HG03432 (cell line): ENCODE data around the gene SIRPA.

ENCODE experiments used
- ATAC-seq: cut with Tn5 transposase; IDR thresholded peaks from one replicate; pipeline ENCODE4 v1.9.1; 2021; ENCODE audit warnings: mild to moderate bottlenecking, moderate library complexity; ENCODE audit not compliant: unreplicated experiment

The SIRPA gene

DNA sequence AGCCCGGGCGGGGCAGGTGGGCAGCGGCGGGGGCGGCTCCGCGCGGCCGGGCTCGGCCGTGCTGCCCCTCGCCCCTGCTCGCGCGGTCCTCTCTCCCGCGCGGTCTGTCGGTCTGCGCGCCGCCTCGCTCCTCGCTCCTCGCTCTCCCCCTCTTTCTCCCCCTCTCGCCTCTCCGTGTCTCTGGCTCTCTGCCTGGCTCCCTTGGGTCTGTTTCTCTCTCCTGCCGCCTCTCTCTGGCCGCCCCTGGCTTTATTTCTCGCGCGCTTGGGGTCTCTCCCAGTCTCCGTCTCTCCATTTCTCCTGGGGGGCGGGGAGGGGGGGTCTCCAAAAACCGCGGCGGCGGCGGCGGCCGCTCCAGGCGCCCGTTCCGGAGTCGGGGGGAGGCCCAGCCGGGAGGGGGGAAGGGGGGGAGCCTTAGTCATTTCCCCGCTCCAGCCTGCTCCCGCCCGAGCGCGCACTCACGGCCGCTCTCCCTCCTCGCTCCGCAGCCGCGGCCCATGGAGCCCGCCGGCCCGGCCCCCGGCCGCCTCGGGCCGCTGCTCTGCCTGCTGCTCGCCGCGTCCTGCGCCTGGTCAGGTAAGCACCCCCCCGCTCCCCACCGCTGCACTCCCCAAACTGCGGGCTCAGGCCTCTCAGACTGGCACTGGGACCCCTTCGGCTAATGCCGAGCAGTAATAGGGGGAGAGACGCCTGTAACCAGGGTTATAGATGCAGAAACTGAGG, at the start of gene SIRPA:
SIRPA (plus strand) TSS at position 457 of the 723 bp plus-strand sequence; CDS start at position 498, 41 bp downstream.
- ATAC-seq: no peak

DNA sequence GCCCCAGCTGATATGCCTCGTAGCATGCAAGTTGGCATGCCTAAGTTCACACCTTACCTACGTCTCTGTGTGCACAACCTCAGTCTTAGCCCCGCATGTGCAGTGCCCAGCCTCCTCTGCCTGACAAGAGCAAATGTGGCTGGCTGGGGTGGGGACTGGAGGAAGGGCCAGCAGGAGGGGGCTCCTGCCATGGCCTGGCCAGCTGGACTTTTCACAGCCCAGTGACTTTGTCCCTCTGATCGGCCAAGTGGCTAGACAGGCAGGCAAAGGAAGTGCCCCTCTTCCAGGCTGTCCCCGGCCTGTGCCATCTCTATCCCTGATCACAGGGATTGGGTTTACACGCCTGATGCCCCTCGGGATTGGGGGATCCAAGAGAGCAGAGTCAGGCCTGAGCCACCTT, 49.5 kb upstream of the SIRPA start:
- no peak for ATAC-seq

DNA sequence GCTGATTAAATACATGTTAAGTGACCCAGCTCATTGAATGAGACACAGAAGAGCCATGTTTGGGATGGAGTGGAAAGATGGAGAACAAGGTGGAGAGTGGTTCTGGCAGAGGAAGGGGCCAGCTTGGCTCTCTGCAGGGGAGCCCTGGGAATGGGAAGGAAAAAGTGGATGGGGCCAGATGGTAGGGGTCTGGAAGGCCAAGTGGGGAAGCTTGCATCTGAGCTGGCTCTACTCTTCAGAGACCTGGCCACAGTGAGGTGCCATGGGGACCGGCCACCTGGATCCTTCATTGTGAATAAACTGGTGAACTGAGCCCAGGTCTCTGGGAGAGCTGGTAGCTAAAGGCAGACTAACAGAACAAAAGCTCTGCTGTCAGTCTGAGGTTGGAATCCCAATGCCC, 48.9 kb upstream of the SIRPA start:
- no peak for ATAC-seq

DNA sequence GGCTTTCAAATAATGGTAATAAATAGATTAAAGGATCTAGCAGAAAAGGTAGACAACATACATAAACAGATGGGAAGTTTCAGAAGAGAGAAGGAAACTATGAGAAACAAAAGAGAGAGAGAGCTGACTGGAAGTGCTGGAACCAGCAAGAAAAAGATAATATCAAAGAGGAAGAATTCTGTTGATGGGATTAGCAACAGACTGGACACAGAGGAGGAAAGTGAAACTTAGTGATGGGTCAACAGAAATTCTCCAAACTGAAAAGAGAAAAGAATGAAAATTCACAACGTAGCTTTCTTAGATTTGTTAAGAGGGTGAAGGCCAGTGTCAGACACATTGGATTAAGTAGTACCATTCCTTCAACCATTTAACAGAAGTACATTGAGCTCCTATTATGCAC, 48.3 kb upstream of the SIRPA start:
- ATAC-seq: no peak

DNA sequence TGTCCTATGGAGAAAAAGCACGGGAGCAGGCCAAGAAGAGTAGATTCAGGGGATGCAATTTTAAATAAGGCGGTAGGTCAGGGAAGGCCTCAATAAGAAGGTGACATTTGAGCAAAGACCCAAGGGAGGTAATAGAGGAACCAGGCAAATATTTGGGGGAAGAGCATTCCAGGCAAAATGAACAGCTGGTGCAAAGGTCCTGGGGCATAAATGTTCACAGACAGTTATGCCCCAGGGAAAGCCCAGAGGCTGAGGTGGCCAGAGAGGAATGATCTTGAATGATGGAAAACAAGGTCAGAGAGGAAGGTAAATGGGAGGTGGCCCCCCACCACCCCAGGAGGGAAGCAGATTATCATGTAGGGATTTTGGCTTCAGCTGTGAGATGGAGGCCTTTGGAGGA, 47.4 kb upstream of the SIRPA start:
- ATAC-seq: no peak

DNA sequence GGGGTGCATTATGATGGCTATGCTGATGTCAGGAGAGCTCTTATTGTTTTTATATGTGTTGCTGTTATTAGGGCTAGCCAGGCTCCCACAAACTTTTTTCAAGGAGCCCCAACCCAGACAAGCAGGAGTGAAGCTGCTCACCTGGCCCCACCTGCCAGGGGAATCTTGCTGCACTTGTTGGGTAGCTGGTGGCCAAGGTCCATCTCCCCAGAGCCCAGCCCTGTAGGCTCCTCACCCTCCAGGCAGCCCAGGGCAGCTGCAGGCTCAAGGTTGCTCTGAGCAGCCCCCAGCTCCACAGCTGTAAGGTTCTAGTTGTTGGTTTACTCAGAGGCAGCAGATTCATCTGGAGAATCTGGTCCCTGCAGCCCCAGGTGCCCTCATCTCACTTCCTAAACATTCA, 46.8 kb upstream of the SIRPA start:
- no peak for ATAC-seq

DNA sequence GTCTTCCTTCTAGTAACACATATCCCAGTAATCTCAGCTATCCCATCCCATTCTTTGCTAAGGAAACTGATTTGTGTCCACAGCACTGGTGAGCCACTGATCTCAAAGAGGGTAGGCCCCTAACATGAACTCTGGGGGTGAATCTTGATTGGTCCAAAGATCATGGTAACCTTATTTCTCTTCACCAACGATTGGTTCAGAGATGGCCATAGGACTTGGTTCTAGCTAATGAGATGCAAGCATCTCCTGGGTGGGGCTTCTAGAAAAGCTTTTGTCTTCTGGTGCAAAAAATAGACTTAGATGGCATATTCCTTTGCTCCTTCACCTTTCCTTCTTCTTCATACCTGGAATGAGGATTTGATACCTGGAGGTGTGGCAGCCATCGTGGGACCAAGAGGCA, 43.8 kb upstream of the SIRPA start:
- no peak for ATAC-seq

DNA sequence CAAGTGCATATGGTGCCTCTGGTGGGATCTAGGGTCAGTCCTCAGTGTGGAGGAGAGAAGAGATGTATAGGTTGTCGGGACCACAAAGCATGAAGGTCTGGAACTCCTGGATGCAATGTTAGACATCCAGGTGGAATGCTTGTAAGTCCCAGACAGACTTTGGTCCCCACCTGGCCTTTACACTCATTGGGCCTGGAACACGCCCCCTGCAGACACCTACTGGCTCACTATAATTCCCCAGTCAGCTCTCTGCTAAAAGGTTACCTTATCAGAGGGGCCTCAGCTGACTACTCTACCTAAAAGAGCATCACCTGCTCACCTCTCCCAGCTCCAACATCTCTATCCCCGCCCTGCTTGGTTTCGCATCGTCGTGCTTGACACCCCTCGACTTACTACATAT, 41.7 kb upstream of the SIRPA start:
- no peak for ATAC-seq

DNA sequence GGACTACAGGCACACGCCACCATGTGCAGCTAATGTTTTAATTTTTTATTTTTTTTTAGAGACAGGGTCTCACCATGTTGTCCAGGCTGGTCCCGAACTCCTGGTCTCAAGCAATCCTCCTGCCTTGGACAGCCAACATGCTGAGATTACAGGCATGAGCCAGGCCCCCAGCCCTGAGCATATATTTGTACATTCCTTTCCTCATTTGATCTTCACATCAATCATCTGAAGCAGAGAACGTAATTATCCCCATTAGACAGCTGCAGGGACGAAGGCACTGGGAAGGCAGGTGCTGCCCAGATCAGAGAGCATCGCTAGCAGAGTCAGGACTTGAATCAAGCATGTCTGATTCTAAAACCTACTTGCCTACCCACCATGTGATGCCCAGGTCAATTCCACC, 41.0 kb upstream of the SIRPA start:
- ATAC-seq: no peak

DNA sequence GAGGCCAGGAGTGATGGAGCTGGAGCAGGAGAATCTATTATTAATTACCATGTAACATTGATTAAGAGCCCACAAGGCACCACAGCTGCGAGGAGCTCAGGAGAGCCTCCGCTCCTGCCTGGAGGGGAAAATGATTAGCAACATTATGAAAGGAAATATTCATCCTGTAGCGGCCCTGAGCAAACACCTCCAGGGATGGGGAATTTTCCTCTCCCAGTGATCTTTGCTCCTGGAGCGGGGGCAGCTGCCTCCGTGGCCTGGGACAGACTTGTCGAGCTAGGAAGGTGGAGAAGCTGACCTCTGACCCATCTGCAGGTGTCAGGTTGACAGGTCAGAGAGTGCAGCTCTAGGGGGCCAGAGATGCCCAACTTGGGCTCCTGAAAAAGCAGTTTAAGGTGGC, 40.1 kb upstream of the SIRPA start:
- ATAC-seq: no peak

DNA sequence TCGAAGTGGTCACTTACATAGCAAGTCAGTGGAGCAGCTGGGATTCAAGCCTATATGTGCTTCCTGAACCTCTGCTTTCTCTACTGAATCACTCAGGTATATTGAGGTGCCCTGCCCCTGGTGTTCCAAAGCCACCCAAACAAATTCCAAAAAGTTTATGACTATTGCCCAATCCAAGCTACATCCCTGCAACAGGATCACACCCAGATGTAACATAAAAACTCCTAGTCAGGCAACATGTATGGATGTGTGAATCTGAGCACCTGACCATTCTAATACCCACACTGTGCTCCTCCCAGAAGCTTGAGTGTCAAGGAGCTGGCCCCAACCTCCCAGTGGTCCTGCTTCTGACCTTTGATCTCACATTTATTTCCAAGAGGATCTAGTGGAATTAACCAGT, 39.5 kb upstream of the SIRPA start:
- no peak for ATAC-seq

DNA sequence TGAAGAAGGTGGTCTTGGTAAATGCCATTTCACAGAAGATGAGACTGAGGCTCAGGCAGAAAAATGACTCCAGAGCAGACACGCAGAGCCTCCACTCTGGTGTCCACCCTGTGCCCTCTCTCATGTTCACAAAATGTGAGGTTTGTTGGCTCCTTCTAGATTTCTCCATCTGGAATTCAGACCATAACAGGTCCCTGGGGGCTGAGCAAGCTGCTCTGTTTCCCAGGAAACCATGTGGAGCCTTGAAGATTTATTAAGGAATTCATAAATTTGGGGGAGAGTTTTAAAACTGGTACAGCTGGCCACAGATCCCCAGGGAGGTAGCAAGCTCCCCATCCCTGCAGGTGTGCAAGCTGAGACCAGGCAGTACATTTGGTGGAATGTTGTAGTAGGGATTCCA, 38.8 kb upstream of the SIRPA start:
- no peak for ATAC-seq

DNA sequence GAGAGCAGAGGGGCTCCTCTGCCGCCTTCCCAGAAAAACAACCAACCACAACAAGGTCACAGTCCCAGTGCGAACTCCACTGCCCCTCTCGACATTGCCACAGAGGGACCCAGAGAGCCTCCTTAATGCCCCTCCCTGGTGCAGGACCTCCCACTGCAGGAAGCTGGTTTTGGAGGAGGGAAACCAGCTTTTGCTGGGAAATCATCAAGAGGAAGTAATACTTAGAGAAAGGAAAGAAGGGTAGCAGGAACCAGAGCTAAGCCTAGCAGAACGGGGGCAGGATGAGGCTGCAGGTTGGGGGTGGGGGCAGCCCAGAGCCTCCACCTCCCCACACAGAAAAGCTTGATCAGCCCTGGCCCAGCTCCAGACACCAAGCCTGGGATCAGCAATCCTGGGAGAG, 37.7 kb upstream of the SIRPA start:
- ATAC-seq: no peak

DNA sequence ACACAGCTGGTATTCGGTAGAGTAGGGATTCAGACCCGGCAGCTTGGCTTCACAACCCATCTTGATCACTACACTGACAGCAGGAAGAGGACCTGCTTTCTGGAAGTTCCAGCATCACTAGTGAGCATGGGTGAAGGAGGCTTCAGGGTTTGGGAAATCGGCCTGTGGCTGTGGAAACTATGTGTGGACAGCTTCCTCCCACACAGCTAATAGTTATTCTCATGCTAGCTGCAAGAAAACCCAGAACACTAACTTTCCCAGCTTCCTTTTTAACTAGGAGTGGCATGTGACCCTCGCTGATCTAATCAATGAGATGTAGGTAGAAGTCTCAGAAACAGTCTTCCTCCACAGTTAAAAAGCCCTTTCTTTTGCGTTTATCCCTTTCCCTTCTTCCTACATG, 36.3 kb upstream of the SIRPA start:
- ATAC-seq: no peak

DNA sequence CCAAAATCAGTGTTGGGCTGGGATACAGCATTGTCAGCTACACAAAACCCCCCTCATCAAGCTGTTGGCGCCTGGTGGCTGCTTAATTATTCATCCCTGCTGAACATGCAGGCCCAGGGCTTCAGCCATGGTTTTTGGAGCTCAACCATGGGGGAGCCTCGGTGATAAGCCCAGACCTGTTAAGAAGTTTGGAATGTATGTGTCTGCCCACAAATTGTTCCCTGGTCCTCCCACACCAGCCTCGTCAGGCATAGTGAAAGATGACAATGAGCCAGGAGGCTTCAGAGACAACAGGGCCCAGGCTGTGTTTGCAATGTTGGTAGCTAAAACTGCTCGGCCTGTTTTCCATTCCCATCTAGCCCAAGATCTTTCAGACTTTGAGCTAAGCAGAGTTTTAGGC, 34.8 kb upstream of the SIRPA start:
- no peak for ATAC-seq

DNA sequence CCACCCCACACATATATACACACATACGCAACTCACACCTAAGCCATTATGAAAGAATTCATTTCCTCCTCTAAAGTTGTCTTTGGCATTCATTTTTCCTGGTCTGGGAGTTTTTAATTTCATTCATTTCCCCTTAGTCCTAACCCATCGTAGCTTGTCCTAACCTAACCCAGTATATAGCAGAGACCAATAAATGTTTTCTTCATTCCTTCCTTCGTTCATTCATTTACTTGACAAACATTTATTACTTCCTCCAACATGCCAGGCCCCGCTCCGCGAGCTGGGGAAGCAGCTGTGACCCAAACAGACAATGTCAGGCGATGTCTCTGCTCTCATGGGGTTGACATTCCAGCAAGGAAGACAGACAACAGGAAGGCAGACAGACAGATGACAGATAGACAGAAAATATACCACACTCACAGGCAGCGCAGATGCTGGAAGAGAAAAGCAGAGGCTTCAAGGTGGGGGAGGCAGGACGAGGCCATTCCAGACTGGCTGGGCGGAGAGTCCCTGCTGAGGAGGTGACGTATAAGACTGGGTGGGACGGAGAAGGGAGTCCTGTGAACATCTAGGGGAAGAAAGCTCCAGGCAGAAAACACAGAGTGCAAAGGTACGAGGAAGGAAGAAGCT, 33.7 kb upstream of the SIRPA start:
- ATAC-seq: no peak

DNA sequence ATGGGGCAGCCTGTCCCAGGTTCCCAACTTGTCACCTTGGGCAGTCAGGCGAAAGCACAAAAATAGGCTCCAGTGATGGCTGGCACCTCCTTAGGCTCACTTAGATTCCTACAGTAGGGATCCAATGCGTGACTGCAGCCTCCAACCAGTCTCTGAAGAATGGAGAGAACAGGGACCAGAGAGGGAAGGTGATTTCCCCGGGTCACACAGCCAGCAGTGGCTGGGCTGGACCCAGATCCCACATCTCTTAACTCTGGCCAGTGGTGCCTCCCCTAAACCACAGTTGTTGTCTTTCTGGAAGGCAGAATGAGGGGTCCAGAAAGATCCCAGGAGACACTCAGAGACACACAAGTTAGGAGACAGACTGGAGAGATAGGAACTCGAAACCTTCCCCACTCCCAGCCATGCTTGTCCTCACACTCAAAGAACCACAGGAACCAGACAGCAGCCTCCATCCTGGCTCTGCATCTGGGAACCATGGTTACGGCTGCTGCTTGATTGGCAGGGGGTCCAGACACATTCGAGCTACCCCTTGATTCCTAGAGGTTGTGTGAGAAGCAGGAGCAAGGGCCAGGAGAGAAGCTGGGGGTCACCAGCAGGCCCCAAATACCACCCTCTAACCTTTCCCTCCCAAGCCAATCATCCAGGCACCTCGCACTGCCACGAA, 33.1 kb upstream of the SIRPA start:
- no peak for ATAC-seq

DNA sequence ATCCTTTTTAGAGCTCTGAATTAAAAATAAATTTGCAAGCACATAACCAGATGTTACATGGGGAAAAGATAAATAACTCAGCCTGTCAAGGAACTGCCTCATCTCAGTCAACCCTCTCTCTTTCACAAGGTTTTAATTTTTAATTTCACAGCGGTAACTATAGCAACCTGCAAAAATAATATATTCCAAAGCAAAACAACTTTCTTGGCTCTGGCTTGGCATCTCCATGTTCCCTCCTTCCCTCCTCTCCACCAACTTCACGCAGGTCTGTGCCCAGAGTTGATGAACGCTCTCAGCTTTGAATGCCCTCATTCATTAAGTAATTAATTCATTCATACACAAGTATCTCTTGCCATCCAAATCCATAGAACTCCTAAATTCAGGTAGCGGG, 32.5 kb upstream of the SIRPA start:
- ATAC-seq: no peak

DNA sequence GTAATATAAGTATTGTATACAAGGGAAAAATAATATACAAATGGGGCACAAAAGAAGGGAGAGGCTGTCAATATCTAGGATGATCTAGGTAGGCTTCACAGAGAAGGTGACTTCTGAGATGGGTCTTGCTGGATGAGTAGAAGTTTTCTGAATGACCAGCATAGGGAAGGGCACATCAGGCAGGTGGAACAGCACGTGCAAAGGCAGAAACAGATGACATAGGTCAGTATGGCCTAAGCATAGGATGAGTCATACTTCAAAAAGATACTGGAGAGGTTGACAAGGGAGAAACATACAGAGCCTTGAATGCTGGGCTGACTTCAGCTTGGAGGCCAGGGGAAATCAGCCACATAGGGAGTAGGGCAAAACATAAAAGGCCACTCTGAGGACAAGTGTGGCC, 31.9 kb upstream of the SIRPA start:
- no peak for ATAC-seq

DNA sequence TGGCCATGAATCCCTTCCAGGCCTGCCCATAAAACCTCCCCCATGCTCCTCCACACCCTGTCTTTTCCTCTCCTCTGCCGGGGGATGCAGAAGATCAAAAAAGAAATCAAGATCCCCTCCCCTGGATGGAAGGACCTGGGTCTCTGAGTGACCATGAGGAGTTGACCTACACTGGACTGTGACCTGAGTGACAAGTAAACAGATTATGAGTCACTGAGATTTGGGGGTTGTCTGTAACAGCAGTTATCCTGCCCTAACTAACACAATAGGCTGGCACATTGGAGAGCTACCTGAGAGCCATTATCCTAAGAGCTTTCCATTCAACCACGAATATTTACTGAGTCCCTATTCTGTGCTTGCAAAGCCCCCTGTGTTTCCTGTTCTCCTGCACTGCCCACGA, 28.4 kb upstream of the SIRPA start:
- ATAC-seq: no peak

DNA sequence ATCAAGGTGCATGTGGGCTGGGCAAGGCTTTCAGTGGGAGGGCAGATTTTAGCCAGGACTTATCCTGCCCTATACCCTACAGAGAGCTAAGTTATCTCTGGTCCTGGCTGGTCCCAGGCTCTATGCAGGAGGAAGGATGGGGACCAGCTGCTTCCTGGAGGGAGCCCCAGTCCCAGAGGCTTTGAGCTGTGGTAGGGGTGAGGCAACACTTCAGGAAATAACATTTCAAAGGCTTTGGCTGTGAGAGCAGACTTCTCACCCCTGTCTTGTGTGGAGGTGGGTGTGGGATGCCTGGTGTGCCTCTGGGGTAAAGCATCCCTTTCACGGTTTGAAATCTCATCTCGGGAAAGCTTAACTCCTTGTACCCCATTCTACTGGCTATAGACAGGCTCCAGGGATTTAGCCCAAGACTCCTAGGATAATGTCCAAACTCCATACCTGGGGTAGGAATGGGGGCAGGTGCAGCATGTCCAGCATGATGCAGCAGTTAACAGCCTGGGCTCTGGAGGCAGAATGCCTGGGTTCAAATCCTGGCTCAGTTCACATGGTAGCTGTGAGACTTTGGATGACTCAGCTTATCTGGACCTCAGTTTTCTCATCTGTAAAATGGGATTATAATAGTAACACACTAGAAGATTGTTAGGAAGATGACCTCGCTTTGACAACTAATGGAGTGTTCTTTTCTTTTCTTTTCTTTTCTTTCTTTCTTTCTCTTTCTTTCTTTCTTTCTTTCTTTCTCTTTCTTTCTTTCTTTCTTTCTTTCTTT, 27.5 kb upstream of the SIRPA start:
- ATAC-seq: no peak

DNA sequence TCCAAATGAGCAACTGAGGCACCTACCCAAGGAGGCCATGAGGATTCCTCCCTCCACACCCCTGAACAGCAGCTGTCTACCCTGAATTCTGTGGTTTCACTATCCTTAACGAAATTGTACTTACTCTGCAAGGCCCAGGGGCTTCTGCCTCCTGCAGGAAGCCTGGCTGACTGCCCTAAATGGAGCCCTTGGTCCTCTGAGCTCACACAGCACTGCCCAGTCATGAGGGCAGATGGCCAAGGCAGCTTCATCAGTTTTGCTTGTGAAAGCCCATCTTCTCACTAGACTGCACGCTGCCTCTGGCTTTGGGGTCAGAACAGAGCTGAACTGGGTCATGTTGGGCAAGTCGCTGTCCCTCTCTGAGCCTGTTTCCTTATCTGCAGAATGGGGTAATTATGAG, 26.4 kb upstream of the SIRPA start:
- ATAC-seq: no peak
